Karpas-422 (cell line): ENCODE measurements around the gene UBE2QL1. TPM values are rescaled to one million over a fixed set of nuclear protein-coding genes. Genes with fewer than 3 reads are reported as not detected.

ENCODE experiments used
- DNase-seq: peaks from one replicate; pipeline ENCODE4 v3.0.0-alpha.2; 2015
- H2AFZ ChIP-seq: fragments of 200-600 bp; sonication (generic); 2 replicates; pipeline ENCODE4 v1.6.1; 2014; ENCODE audit warnings: antibody characterized with exemption, low read length, mixed read lengths
- H3K27ac ChIP-seq: fragments of 200-600 bp; sonication (generic); 2 replicates; pipeline ENCODE4 v1.5.1; 2014; ENCODE audit warnings: mild to moderate bottlenecking, low read length, moderate library complexity
- H3K27me3 ChIP-seq: fragments of 200-600 bp; sonication (generic); 2 replicates; pipeline ENCODE4 v1.6.1; 2014; ENCODE audit warnings: low read length, mixed read lengths
- H3K36me3 ChIP-seq: fragments of 200-600 bp; sonication (generic); 2 replicates; pipeline ENCODE4 v1.6.1; 2014; ENCODE audit warnings: low read length, mixed read lengths; ENCODE audit not compliant: insufficient read depth
- H3K4me1 ChIP-seq: fragments of 200-600 bp; sonication (generic); 2 replicates; pipeline ENCODE4 v1.6.1; 2014; ENCODE audit warnings: mild to moderate bottlenecking, low read length, mixed read lengths
- H3K4me2 ChIP-seq: fragments of 200-600 bp; sonication (generic); 2 replicates; pipeline ENCODE4 v1.6.1; 2014; ENCODE audit warnings: low read length, low read depth, mild to moderate bottlenecking; ENCODE audit not compliant: poor library complexity, severe bottlenecking
- H3K4me3 ChIP-seq: fragments of 200-600 bp; sonication (generic); 2 replicates; pipeline ENCODE4 v1.5.1; 2014; ENCODE audit warnings: mild to moderate bottlenecking, antibody characterized with exemption, low read length, mixed read lengths
- H3K79me2 ChIP-seq: fragments of 200-600 bp; sonication (generic); 2 replicates; pipeline ENCODE4 v1.6.1; 2014; ENCODE audit warnings: mild to moderate bottlenecking, low read length, mixed read lengths
- H3K9ac ChIP-seq: fragments of 200-600 bp; sonication (generic); 2 replicates; pipeline ENCODE4 v1.6.0; 2014; ENCODE audit warnings: low read length
- H3K9me2 ChIP-seq: fragments of 200-600 bp; sonication (generic), shearing (Covaris generic); replicated peaks from 2 replicates; pipeline ENCODE4 v1.6.0; 2014; ENCODE audit warnings: mild to moderate bottlenecking, low read length, moderate library complexity; ENCODE audit not compliant: insufficient read depth
- H3K9me3 ChIP-seq: fragments of 300-700, 200-600 bp; sonication (generic); 2 replicates; pipeline ENCODE4 v1.6.1; 2014; ENCODE audit warnings: low read length, mixed read lengths
- H4K20me1 ChIP-seq: fragments of 200-600 bp; sonication (generic); 2 replicates; pipeline ENCODE4 v1.6.1; 2014; ENCODE audit warnings: mild to moderate bottlenecking, antibody characterized with exemption, low read length, low read depth; ENCODE audit not compliant: insufficient read depth
- total RNA-seq: library from RNA; depleted of rRNA; stranded (reverse); fragments of >200 nt; shearing (Covaris generic); gene quantifications from 2 replicates; pipeline ENCODE4 v1.2.3, GENCODE V29; 2014; ENCODE audit warnings: low replicate concordance

Gene UBE2QL1
- total RNA-seq, 1 experiment from 2014 or later, result not detected

DNA sequence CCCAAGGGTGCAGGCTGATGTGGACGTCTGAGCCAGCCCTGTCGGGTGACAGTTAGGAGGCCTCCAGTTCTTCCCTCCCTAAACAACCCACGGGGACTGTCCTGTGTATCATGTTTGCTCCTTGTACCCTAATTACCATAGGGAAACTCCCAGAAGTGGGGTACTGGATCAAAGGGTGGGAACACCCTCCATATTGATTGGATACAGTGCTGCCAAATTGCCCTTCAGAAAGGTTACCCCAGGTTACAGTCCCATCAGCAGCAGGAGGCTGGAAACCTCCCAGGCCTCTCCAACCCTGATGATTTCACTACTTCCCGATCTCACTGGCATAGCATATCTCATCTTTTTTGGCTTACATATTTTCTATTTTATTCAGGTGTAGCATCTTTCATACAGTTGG lies 22.0 kb downstream of the UBE2QL1 start:
- no peaks in the 10 kb centered on the region for H3K9me3 ChIP-seq
- no peak overlapping the region for H3K4me2 ChIP-seq
- H3K4me1 ChIP-seq, result no peaks in the 10 kb centered on the region
- no peak overlapping the region for H3K4me3 ChIP-seq
- no peak overlapping the region for H2AFZ ChIP-seq
- H3K79me2 ChIP-seq, result no peaks in the 10 kb centered on the region
- no peaks in the 10 kb centered on the region for H3K27me3 ChIP-seq
- H3K9ac ChIP-seq, result no peak overlapping the region
- H4K20me1 ChIP-seq, result no peaks in the 10 kb centered on the region
- no peaks in the 10 kb centered on the region for H3K36me3 ChIP-seq
- no peaks in the 10 kb centered on the region for H3K9me2 ChIP-seq
- H3K27ac ChIP-seq, result no peak overlapping the region
- no peak for DNase-seq

DNA sequence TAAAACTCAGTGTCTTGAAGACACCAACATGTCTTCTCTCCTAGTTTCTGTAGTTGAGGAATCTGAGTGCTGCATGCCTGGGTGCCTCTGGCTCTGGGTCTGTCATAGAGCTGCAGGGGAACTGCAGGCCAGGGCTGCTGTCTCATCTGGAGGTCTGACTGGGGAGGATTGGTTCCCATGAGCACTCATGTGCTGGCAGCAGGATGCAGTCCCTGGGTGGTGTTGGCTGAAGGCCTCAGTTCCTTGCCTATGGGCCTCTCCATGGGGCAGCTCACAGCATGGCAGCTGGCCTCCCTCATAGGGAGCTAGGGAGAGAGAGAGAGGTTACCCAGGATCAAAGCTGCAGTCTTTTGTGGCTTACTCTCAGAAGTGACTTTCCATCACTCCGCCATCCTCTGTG lies 22.6 kb downstream of the UBE2QL1 start:
- no peaks in the 10 kb centered on the region for H3K79me2 ChIP-seq
- no peaks in the 10 kb centered on the region for H3K27me3 ChIP-seq
- H4K20me1 ChIP-seq, result no peaks in the 10 kb centered on the region
- H3K4me3 ChIP-seq, result no peak overlapping the region
- no peak overlapping the region for H2AFZ ChIP-seq
- H3K9me3 ChIP-seq, result no peaks in the 10 kb centered on the region
- H3K9me2 ChIP-seq, result no peaks in the 10 kb centered on the region
- no peak for DNase-seq
- no peaks in the 10 kb centered on the region for H3K36me3 ChIP-seq
- H3K9ac ChIP-seq, result no peak overlapping the region
- H3K4me2 ChIP-seq, result no peak overlapping the region
- no peaks in the 10 kb centered on the region for H3K4me1 ChIP-seq
- no peak overlapping the region for H3K27ac ChIP-seq

DNA sequence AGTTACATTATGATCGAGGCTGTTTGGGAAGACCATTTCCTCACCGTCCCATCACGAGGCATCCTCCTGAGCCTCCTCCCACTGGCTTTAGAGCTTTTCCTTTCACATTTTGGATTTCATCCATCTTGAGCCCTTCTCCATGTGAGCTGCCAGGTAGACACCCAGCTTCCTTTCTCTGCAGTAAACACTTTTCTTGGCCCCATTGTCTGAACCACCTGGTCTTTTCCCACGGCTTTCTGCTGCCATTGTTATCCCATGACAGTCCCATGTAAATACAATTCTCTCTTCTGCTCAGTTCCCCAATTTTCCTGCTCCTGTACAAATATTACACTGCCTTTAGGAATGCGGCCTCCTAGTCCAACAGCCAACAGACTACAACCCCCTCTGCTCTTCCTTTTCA lies 24.1 kb downstream of the UBE2QL1 start:
- Histone ChIP-seq H2AFZ (no peak overlapping the region), H3K4me3 (no peak overlapping the region), H3K79me2 (no peaks in the 10 kb centered on the region), H3K4me1 (no peaks in the 10 kb centered on the region), H3K9me3 (no peaks in the 10 kb centered on the region), H3K9me2 (no peaks in the 10 kb centered on the region), H3K27ac (no peak overlapping the region), H4K20me1 (no peaks in the 10 kb centered on the region), H3K4me2 (no peak overlapping the region), H3K27me3 (no peaks in the 10 kb centered on the region), H3K9ac (no peak overlapping the region), H3K36me3 (no peaks in the 10 kb centered on the region)
- no peak for DNase-seq

DNA sequence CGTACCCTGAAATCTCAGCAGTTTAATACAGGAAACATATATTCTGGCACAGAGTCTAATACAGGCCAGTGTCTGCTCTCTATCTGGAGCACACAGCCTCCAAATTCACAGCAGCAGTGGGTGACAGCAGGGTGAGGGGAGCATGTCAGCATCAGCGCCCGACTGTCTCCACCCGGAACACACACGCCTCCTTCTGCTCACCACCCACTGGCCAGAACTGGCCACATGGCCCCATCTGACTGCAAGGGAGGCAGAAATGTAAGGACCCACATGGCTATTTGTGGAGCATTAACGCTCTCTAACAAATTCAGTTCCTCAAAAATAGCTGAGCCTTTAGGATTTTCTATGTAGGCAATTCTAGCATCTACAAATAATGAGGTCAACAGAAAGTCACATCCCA lies 24.6 kb downstream of the UBE2QL1 start:
- Histone ChIP-seq H3K36me3 (no peaks in the 10 kb centered on the region), H3K27ac (no peak overlapping the region), H3K27me3 (no peaks in the 10 kb centered on the region), H3K9ac (no peak overlapping the region), H3K79me2 (no peaks in the 10 kb centered on the region), H3K4me1 (no peaks in the 10 kb centered on the region), H3K9me3 (no peaks in the 10 kb centered on the region), H3K4me2 (no peak overlapping the region), H2AFZ (no peak overlapping the region), H3K4me3 (no peak overlapping the region), H3K9me2 (no peaks in the 10 kb centered on the region), H4K20me1 (no peaks in the 10 kb centered on the region)
- DNase-seq, result no peak

DNA sequence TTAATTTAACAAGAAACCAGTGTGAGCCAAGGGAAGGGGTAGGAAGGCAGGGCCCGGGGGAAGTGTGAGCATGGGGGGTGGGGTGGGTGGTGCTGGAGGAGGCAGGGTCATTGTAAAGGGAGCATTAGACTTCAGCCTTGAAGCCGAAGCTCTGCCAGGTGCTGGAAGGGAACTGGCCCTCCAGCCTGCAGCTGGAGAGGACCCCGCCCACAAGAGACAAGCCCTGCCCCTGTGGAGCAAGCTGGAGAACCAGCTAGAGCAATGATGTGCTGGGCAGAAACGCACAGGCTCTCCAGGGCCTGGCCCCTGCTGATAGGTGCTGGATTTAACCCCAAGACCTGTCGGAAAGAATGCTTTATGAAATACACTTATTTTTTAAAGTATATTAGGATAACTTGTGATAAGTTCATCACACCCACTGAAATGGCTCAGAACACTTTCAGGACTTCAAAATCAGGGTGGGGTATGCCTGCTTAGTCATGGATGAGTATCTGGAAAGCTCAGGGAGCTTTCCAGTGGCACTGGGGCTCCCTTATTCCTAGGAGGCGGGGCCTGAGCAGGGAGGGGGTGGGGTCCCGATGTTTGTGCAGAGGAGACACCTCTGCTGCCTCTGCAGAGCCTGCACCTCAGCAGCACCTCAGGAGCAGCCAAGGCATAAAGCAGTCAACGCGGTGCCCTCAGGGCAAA lies 27.1 kb downstream of the UBE2QL1 start:
- Histone ChIP-seq H4K20me1 (no peaks in the 10 kb centered on the region), H3K4me1 (no peaks in the 10 kb centered on the region), H3K36me3 (no peaks in the 10 kb centered on the region), H3K9me2 (no peaks in the 10 kb centered on the region), H3K4me2 (no peak overlapping the region), H2AFZ (no peak overlapping the region), H3K79me2 (no peaks in the 10 kb centered on the region), H3K4me3 (no peak overlapping the region), H3K27me3 (no peaks in the 10 kb centered on the region), H3K9me3 (no peaks in the 10 kb centered on the region), H3K27ac (no peak overlapping the region), H3K9ac (no peak overlapping the region)
- DNase-seq, result no peak

DNA sequence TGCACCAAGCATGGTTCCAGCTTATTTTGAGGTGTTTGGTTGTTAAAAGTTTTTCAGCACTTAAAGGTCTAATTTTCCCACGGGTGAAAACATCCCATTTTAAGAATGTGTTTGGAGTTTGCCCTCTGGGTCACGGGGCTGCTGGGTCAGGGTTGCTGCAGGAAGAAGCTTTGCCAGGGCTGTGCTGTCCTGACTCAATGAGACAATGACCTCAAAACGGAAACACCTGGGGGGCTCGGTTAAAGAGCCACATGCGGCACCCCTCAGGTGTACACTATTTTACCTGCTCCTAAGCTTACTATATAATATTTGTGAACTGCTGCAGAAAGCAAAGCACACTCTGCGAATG lies 27.6 kb downstream of the UBE2QL1 start:
- Histone ChIP-seq H3K79me2 (no peaks in the 10 kb centered on the region), H3K4me2 (no peak overlapping the region), H4K20me1 (no peaks in the 10 kb centered on the region), H3K9me2 (no peaks in the 10 kb centered on the region), H2AFZ (no peak overlapping the region), H3K4me3 (no peak overlapping the region), H3K9ac (no peak overlapping the region), H3K27ac (no peak overlapping the region), H3K9me3 (no peaks in the 10 kb centered on the region), H3K27me3 (no peaks in the 10 kb centered on the region), H3K36me3 (no peaks in the 10 kb centered on the region), H3K4me1 (no peaks in the 10 kb centered on the region)
- DNase-seq, result no peak

DNA sequence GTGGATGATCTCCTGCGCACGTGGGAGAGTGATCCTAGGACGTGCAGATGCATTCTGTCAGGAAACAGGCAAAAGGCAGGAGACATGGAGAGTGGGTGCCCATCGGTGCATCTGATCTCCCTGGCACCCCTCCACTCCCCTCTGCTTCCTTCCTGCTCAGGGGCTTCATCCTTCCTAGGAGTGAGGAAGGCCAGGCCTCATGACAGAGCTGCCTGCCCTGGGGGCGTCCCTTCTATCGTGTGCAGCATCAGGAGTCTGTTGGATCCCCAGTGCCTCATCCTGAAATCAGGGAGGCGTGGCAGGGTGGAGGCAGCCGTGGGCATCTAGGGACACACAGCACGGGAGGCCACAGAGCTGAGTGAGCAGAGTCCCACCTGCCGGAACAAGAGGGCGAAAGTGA lies 30.1 kb downstream of the UBE2QL1 start:
- no peak overlapping the region for H3K4me3 ChIP-seq
- no peaks in the 10 kb centered on the region for H3K4me1 ChIP-seq

DNA sequence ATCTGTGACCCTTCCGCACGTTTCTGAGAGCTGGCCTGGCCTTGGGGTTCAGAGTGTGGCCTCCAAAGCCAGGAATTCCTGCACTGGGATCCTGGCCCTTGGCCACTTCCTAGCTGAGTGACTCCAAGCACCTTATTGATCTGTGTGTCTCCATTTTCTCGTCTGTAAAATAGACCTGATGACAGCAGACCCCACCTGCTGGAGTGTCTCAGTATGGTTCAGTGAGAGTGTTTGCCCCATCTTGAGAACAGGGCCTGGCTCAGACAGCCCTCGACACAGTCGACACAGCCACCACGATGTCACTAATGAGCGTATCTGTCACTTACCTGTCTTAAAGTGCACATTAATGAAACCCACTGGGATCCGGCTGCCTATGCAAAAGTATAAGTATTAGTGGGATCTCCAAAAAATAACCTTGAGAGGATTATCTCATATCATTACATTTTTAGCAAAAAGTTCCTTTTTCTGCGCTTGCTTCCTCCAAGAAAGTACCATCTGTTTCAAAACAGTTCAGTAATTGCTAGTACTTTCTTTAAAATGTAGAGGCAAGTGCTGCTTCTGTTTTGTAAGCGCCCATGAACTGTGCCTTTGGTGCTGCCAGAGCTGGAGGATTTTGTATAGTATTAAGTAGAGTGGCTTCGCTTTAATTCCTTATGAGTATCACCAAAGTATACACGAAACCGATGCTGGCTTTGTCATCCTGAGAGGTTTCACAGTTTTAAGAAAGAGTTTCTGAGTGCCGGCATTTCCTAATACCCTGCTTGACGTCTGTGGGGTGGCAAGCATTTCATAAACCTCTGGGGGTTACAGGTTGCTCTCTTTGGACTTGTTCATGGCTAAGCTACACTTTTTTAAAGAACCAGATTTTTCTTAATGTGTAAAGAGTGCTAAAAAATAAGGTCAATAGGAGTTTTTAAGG lies 31.7 kb downstream of the UBE2QL1 start:
- Histone ChIP-seq H3K27me3 (no peaks in the 10 kb centered on the region), H3K79me2 (no peaks in the 10 kb centered on the region), H3K27ac (no peak overlapping the region), H2AFZ (no peak overlapping the region), H3K36me3 (no peaks in the 10 kb centered on the region), H3K4me3 (no peak overlapping the region), H3K9me2 (no peaks in the 10 kb centered on the region), H3K4me1 (no peaks in the 10 kb centered on the region), H3K9ac (no peak overlapping the region), H4K20me1 (no peaks in the 10 kb centered on the region), H3K4me2 (no peak overlapping the region), H3K9me3 (no peaks in the 10 kb centered on the region)
- DNase-seq, result peak; percentile 54

More for the DNA sequence above, 30.1 kb downstream of the UBE2QL1 start:
- Histone ChIP-seq H2AFZ (no peak overlapping the region), H3K27me3 (no peaks in the 10 kb centered on the region), H3K9me2 (no peaks in the 10 kb centered on the region), H3K4me2 (no peak overlapping the region), H4K20me1 (no peaks in the 10 kb centered on the region), H3K79me2 (no peaks in the 10 kb centered on the region), H3K27ac (no peak overlapping the region), H3K36me3 (no peaks in the 10 kb centered on the region), H3K9me3 (no peaks in the 10 kb centered on the region), H3K9ac (no peak overlapping the region)
- DNase-seq, result no peak
